CD4-positive, alpha-beta T cell treated with Interleukin-17A for 1 hour (primary cell): ENCODE data around the gene RELCH.
"Not testable (repeated sequence)": the region's sequence is repeated elsewhere in the genome, so short reads cannot be mapped to it uniquely, and the experiment has no call there.

Source experiments
- DNase-seq: peaks from one replicate; pipeline ENCODE4 v3.0.0-alpha.2; 2020

RELCH gene, protein sequence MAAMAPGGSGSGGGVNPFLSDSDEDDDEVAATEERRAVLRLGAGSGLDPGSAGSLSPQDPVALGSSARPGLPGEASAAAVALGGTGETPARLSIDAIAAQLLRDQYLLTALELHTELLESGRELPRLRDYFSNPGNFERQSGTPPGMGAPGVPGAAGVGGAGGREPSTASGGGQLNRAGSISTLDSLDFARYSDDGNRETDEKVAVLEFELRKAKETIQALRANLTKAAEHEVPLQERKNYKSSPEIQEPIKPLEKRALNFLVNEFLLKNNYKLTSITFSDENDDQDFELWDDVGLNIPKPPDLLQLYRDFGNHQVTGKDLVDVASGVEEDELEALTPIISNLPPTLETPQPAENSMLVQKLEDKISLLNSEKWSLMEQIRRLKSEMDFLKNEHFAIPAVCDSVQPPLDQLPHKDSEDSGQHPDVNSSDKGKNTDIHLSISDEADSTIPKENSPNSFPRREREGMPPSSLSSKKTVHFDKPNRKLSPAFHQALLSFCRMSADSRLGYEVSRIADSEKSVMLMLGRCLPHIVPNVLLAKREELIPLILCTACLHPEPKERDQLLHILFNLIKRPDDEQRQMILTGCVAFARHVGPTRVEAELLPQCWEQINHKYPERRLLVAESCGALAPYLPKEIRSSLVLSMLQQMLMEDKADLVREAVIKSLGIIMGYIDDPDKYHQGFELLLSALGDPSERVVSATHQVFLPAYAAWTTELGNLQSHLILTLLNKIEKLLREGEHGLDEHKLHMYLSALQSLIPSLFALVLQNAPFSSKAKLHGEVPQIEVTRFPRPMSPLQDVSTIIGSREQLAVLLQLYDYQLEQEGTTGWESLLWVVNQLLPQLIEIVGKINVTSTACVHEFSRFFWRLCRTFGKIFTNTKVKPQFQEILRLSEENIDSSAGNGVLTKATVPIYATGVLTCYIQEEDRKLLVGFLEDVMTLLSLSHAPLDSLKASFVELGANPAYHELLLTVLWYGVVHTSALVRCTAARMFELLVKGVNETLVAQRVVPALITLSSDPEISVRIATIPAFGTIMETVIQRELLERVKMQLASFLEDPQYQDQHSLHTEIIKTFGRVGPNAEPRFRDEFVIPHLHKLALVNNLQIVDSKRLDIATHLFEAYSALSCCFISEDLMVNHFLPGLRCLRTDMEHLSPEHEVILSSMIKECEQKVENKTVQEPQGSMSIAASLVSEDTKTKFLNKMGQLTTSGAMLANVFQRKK

DNA sequence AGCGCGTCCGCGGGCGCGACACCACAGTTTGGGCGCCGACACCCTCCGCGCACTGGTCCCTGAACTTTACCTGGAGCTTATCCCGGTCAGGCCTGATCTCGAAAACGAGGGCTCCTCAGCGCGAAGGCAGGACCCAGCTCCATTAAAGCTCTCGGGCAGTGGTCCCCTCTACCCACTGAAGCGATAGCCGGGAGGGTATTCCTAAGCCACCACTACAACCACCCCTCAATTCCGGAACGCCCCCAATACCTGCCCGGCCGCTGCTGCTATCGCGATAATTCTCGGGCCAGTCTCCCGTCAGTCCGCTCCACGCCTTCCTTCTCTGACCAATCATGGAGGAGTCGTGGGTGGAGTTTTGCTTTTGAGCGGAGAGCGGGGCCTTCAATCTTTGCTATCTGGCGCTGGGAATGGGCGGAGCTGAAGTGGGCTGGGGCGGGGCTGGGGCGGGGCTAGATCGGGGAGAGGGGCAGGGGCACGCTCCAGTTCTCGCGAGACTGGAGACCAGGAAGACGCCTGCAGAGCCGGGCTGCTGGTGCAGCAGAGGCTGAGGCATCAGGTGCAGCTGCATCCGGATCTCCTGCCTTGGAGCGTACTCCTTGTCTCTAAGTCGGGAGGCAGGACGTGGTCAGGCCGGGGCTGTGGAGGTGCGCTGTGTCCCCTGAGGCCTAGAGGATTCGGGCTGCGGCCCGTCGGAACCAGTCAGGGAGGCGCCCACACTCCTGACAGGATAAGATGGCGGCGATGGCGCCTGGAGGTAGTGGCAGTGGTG, at the start of gene RELCH, which contains the start of gene PIGN:
Gene RELCH, plus strand, starts transcription at position 482 of the 769 bp plus-strand sequence. Its CDS starts 251 bp downstream, at position 733.
Gene PIGN, minus strand, starts transcription at position 283 of the 769 bp plus-strand sequence. CDS start 25,703 bp downstream, outside the sequence.
- DNase-seq: peak; percentile 99

DNA sequence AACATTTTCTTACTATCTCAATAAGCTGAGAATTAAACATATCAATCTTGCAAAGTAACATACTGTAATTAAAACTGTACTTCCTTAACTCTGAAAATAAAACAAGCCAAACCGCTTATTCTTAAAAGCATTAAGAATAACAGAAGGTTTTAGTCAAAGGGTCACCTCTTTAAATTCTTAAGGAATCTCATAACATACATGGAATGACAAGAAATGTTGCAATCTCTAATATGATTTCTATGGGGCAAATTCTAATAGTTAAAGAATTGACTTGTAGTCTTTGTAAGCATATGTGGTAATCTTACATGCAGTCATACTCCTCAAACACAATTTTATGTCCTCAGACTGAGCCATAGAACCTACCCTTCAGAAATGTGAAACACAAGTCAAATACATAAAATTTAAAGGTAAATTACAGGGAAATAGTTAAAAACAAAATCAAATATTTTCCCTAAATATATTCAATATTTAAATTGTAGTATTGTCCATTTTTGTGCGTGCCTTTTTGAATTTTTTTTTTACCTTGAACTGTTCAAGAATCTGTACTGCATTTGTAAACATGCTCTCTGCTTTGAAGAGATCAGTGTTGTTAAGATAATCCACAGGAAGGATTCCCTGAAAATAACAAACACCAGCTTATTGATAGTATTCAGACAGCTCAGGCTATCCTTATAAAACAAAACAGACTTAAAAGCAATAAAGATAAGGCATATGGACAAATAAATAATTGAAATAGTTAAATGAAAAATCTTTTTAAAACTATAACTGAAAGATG, 48.4 kb upstream of the RELCH start:
- no peak for DNase-seq

DNA sequence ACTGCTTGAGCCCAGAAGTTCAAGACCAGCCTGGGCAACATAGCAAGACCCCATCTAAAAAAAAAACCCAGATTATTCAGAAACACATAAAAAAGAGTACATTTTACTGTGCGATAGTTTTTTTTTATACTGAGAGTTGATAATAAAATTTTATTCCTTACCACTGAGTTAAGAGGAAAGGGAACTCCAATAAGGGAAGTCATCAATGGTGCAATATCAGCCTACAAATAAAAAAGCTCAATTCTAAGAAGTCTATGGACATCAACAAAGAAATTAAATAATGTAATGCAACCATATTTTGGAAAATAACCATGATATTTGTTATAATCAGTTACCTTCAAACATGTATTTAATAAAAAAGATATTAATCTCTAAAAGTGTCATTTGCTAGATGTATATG, 46.8 kb upstream of the RELCH start:
- DNase-seq: no peak

DNA sequence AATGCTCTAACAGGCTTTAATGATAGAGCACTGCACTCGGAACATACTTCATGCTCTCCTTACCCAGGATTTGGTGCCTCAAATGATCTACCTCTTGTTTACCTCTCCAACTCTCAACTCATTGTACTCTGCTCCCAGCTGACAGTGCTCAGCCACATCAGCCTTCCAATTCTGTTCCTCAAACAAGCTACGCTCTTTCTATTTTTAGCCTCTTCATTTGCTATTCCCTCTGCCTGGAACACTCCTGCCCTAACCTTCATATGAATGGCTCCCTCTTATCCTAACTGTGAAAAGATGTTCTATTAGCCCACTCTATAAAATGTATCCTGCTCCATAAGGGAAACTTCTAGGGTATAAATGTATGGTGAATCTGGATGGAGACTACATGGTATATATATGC, 42.7 kb upstream of the RELCH start:
- no peak for DNase-seq

DNA sequence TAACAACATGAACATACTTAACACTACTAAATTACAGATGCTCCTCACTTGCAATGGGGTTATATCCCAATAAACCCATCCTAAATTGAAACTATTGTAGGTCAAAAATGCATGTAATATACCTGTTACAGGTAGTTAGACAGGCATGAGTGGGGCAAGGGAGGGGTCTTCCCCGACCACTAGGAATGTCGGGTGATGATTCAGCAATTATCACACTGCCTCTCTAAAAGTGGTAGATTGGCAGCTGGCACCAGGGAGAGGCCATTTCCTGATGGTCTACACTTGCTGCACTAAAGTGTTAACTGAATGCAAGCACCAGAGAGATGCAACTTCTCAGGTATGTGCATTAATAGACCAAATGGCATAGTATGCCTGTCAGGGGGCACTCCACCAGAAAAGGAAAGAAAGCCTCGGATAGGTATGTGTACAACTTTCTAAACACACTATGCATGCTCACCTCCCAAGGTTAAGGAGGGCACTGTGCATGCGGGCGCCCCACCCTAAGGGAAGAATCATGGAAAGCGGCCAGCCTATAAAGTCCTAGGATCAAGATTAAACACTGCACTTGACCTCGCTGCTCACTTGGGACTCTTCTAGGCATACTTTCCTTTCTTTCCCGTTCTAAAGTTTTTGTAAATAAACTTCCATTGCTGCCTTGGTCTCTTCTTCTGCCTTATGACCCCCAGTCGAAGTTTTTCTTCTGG, 35.8 kb upstream of the RELCH start:
- no peak for DNase-seq

DNA sequence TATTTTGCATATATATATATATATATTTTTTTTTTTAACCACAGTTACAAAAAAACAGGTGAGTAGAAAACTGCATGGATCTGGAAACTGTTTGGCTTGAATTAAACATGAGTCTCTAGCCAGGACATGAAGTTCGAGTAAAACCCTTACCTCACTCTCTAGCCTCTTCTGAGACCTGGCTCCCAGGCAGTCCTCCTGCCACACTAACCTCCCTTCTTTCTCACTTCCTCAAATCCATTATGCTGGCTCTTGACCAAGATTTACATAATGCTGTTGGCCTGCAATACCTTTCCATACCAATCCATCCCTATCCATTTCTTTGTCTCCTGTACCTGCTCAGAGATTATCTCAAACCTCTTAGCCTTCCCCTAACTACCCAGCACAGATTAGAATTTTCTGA, 34.2 kb upstream of the RELCH start:
- no peak for DNase-seq

DNA sequence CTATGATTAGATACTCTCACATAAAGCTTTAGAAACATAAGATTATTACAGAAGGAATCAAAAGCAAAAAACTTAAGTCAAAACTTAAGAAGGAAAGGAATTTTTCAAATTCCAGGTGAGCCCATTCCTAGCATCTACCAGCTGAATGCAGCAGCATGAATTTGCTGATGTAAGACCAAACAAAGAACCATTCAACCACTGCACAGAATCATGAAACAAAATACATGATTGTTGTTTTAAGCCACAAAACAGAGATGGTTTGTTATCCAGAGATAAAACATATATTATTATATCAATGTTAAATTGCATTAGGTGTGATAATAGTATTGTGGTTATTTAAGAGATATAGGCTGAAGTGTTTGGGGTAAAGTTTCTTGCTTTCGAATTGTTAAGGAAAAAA, 29.2 kb upstream of the RELCH start:
- no peak for DNase-seq

DNA sequence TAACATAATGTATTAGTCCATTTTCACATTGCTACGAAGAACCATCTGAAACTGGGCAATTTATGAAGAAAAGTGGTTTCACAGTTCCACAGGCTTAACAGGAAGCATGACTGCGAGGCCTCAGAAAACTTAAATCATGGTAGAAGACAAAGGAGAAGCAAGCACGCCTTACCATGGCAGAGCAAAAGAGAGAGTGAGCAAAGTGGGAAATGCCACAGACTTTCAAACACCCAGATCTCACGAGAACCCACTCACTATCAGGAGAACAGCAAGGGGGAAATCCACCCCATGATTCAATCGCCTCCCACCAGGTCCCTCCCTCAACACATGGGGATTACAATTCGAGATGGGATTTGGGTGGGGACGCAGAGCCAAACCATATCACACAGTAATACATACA, 22.7 kb upstream of the RELCH start:
- DNase-seq: no peak

DNA sequence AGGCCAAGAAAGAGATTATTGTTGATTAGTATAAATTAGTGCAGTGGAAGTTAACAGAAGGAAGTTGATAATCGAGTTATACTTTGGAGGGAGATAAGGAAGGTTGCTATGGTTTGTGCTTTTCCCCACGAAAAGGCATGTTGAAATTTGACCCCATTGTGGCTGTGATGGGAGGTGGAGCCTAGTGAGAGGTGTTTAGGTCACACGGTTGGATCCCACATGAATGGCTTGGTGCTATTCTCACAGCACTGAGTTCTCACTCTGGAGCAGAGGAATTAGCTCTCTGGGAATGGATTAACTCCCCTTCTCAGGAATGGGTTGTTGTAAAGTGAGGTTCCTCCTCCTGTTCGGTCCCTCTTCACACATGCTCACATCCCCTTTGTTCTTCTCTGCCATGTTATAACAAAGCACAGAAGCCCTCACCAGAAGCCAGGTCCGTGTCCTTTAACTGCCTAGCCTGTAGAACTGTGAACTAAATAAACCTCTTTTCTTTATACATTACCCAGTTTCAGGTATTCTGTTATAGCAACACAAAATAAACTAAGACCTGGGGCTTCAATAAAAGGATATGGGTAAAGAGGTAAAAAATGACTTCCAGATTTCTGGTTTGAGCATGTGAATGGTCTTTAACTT, 22.1 kb upstream of the RELCH start:
- DNase-seq: no peak

DNA sequence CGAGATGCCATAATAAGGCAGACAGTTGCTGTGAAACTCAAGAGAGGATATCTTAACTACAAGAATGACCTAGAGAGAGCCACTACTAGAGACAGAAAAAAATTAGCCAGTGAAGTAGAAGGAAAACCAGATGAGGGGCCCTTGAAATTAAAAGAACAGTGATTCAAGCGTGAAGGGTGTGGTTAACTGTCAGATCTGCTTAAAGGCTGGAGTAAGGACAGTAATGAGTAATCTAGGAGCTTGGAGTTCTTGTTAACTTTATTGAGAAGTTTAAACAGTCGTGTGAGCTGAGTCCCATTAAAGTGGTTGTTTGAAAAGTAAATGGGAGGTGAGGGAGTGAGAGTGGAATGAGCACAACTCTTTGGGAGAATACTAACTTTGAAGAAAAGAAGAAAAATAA, 21.5 kb upstream of the RELCH start:
- DNase-seq: no peak

DNA sequence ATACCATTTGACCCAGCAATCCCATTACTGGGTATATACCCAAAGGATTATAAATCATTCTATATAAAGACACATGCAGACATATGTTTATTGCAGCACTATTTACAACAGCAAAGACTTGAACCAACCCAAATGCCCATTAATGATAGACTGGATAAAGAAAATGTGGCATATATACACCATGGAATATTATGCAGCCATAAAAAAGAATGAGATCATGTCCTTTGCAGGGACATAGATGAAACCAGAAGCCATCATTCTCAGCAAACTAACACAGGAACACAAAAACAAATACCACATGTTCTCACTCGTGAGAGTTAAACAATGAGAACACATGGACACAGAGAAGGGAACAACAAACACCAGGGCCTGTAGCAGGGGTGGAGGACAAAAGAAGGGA, 20.5 kb upstream of the RELCH start:
- DNase-seq: not testable (repeated sequence)

DNA sequence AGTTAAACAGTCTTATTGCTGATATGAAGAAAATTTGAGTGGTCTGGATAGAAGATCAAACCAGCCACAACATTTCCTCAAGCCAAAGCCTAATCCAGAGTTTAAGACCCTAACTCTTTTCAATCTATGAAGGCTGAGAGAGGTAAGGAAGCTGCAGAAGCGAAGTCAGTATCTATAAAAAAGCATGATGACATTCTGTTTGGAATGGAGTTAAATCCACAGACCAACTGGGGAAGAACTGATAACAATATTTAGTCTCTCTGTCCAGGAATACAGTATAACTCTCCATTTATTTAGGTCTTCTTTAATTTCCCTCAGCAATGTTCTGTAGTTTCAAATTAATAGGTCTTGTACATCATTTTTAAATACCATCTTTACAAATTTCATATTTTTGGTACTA, 16.2 kb upstream of the RELCH start:
- no peak for DNase-seq

DNA sequence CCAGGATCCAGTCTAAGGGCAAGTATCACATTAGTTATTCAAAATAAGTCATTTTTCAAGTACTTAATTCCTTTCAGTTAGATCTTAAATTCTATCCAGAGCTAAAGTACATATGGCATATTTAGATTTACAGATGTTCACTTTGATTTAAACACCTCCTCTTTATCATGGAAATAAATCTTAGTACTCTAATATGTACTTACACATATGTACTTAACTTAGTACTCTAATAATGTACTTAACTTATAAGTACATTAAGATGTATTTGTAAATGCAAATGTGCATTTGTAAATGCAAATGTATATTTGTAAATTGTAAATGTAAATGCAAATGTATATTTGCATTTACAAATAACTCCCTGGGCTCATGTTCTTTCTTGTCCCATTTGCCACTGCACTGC, 14.8 kb upstream of the RELCH start:
- no peak for DNase-seq

DNA sequence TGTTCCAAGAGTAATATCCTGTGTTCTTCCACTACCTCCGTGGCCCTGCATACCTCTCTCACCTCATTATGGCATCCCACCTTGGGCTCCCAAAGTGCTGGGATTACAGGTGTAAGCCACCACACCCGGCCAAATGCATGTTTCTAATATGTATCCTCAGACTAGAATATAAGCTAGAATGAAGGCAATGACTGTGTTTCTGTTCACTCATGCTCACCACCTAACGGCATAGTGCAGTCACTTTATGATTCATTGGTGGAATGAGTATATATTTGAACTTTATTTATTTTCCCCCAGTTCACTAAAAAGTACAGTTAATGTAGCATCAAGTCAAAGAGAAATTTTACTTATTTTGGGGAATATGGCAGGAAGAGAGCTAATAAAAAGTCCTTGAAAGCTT, 11.5 kb upstream of the RELCH start:
- no peak for DNase-seq

DNA sequence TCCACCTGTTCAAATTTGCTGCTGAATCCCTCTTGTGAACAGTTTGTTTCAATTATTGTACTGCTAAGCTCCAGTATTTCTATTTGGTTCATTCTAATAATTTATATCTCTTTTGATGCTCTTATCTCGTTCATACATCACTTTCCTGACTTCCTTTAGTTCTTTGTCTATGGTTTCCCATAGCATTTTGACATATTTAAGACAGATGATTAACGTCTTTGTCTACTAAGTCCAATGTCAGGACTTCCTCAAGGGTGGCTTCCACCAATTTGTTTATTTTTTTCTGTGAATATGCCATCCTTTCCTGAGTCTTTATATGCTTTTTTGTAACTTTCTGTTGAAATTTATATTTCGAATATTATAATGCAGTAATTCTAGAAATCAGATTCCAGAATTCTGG, 9.8 kb upstream of the RELCH start:
- DNase-seq: no peak

DNA sequence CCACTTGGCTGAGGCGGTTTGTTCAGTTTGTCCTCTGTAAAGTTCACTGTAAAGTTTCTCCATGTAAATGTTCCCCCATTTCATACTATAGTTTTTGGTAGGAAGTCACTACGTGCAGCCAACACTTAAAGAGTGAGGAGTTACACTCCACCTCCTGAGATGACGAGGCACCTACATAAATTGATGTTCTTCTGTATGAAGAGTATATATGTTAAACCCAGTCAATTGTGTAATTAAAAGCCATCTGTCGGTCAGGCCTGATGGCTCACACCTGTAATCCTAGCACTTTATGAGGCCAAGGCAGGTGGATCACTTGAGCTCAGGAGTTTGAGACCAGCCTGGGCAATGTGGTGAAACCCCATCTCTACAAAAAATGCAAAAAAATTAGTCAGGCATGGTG, 7.8 kb upstream of the RELCH start:
- no peak for DNase-seq

DNA sequence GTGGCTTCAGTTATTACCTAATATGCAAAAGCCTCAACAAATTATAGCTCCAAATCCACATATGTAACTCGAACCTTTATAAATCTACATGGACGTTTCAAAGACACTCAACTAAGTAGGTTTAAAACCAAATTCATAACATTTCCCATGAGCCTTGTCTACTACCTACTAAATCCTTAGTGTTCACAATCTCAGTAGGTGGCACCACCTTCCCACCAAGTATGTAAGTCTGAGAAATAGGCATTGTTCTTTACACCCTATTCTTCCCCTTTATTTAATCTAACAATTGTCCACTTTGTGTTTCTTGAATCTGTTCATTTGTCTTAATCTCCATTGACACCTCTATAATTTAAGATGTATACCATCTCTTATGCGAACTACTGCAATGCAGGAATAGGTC, 4.8 kb upstream of the RELCH start:
- DNase-seq: no peak

DNA sequence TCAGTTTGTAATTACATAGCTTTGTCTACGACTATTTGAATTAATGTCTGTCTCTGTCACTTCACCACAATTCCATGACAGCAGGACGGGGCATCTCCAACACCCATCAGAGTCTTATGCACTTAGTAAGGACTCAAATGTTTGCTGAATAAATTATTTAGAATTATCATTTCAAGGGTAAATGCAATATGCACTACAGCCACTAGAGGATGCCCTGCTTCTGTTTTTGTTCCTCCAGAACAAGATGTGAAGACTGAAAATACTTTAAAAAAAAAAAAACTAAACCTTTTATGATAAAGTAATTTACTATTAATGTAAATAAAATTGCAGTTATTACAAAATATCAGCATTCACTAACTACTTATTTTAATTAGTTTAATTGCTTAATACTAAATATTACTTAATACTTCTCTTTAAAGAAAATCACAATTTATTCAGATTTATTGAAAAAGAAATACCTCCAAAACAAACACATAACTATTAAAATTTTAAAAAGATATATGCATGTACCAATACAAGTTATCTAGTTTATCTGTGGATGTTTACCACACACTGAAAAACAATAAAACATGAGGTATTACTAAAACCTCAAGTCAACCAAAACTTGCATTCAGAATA, 3.4 kb upstream of the RELCH start:
- peak; percentile 75 for DNase-seq

DNA sequence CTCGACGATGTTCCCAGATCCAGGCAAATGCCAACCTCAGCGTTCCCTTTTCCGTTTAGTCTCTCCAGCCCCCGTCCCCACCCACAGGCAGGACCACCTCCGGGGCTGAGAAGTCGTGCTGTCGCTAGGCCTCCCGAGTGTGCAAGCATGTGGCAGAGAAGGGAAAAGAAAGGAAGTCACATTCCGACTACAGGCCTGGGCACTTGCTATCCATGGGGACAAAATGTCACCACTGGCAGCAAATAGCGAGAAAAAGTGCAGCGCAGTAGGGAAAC, 619 bp upstream of the RELCH start:
- no peak for DNase-seq
